GM12878 (cell line): ENCODE data around the gene ZNF608. TPM values are rescaled to one million over a fixed set of nuclear protein-coding genes. Genes with fewer than 3 reads are reported as not detected.

Experiments
- DPF2 ChIP-seq: fragments of 450-650 bp; IDR thresholded peaks from 2 replicates; pipeline ENCODE4 v1.6.1; 2017; ENCODE audit warnings: mild to moderate bottlenecking
- IKZF2 ChIP-seq, 2 experiments: fragments of 450-650 bp; IDR thresholded peaks; 2 replicates each; pipeline ENCODE4 v1.6.1; 2017; ENCODE audit warnings: mild to moderate bottlenecking in 2 of 2, moderate library complexity in 2 of 2
- NFIC ChIP-seq: IDR thresholded peaks from 2 replicates; pipeline ENCODE4 v1.6.1; 2012; ENCODE audit warnings: low read depth, mild to moderate bottlenecking, inconsistent platforms, low read length, moderate library complexity
- NR2C2 ChIP-seq: IDR thresholded peaks from 2 replicates; pipeline ENCODE4 v1.6.1; 2011; ENCODE audit warnings: borderline replicate concordance, low read depth; ENCODE audit not compliant: control insufficient read depth, insufficient read length
- SRF ChIP-seq, 2 experiments: IDR thresholded peaks; 2 replicates each; pipeline ENCODE4 v1.6.1; 2011; ENCODE audit warnings: low read depth in 2 of 2, low read length in 2 of 2, mild to moderate bottlenecking in 1 of 2, moderate library complexity in 1 of 2
- STAT3 ChIP-seq: IDR thresholded peaks from 2 replicates; pipeline ENCODE4 v1.6.1; 2011; ENCODE audit warnings: low read depth, low read length, improper control_type of control experiment
- YBX1 ChIP-seq: fragments of 450-650 bp; IDR thresholded peaks from 2 replicates; pipeline ENCODE4 v1.6.1; 2016; ENCODE audit warnings: antibody characterized with exemption
- ZNF207 ChIP-seq: fragments of 450-650 bp; IDR thresholded peaks from 2 replicates; pipeline ENCODE4 v1.6.1; 2014; ENCODE audit warnings: antibody characterized with exemption, mild to moderate bottlenecking, borderline replicate concordance
- polyA plus RNA-seq, 11 experiments: library from polyadenylated mRNA; depleted of rRNA in 4 of 11; unstranded in 6 of 11; stranded (reverse) in 5 of 11; fragments of >200 nt; fragmentation: Nextera tagmentation in 4 of 11; fragmentation: Illumina TruSeq in 1 of 11; extraction: Ambion mirVana in 4 of 11; extraction: Trizol in 1 of 11; gene quantifications; 1 replicate in 1 of 11; 2 replicates in 10 of 11; pipeline versions ENCODE4 v1.2.1 to v1.2.3, GENCODE V29; 2011 to 2016; ENCODE audit warnings: inconsistent platforms in 2 of 11, missing spikeins in 2 of 11, low read depth in 1 of 11
- total RNA-seq, 4 experiments: library from RNA; depleted of rRNA in 3 of 4; stranded (reverse); fragments of >200 nt in 3 of 4; fragmentation: Illumina TruSeq in 1 of 4; extraction: Trizol in 1 of 4; gene quantifications; 2 replicates each; pipeline versions ENCODE4 v1.2.1 to v1.2.3, GENCODE V29; 2013 to 2021
- TF ChIP-seq, protein P1 (sequence below): IDR thresholded peaks from 2 replicates; pipeline ENCODE4 v1.6.1; 2012; ENCODE audit warnings: mild to moderate bottlenecking, low read depth, low read length
- TF ChIP-seq, protein P2 (sequence below): fragments of 450-650 bp; IDR thresholded peaks from 2 replicates; pipeline ENCODE4 v1.6.1; 2017; ENCODE audit warnings: borderline replicate concordance

ZNF608 gene
- total and polyA plus RNA-seq, 10 of the 15 experiments (the other 5 are each of a cell fraction or from before 2014, with no cell fraction given), result 0.19 to 6.7 (median 0.64) TPM

DNA sequence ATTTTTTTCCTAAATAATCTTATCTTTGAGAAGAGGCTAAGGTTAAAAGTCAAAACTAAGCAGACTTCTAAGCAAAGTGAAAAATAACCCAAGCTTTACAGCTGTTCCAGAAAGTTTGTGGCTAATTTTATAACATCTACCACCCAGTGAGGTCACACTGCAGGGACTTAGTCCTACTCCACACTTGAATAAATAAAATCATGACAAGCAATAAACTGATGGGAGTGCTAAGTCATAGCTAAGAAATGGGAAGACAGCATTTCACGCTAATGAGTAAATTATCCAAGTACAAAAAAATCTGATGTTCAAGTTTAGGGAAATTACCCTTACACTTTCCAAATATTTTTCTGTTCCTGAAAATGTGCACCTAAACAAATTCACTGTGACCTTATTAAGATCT is 47.7 kb downstream of the ZNF608 start (continued):
- TF ChIP-seq, protein P1, sequence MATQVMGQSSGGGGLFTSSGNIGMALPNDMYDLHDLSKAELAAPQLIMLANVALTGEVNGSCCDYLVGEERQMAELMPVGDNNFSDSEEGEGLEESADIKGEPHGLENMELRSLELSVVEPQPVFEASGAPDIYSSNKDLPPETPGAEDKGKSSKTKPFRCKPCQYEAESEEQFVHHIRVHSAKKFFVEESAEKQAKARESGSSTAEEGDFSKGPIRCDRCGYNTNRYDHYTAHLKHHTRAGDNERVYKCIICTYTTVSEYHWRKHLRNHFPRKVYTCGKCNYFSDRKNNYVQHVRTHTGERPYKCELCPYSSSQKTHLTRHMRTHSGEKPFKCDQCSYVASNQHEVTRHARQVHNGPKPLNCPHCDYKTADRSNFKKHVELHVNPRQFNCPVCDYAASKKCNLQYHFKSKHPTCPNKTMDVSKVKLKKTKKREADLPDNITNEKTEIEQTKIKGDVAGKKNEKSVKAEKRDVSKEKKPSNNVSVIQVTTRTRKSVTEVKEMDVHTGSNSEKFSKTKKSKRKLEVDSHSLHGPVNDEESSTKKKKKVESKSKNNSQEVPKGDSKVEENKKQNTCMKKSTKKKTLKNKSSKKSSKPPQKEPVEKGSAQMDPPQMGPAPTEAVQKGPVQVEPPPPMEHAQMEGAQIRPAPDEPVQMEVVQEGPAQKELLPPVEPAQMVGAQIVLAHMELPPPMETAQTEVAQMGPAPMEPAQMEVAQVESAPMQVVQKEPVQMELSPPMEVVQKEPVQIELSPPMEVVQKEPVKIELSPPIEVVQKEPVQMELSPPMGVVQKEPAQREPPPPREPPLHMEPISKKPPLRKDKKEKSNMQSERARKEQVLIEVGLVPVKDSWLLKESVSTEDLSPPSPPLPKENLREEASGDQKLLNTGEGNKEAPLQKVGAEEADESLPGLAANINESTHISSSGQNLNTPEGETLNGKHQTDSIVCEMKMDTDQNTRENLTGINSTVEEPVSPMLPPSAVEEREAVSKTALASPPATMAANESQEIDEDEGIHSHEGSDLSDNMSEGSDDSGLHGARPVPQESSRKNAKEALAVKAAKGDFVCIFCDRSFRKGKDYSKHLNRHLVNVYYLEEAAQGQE, result no peak
- TF ChIP-seq STAT3 (no peak), ZNF207 (no peak), SRF (IDR thresholded peaks at IDR 0.05; ENCODE audit: low read depth in 2 of 2, low read length in 2 of 2) (no peak), IKZF2 (IDR thresholded peaks at IDR 0.05) (no peak), YBX1 (no peak), NR2C2 (no peak), NFIC (no peak), DPF2 (no peak)
- TF ChIP-seq, protein P2, sequence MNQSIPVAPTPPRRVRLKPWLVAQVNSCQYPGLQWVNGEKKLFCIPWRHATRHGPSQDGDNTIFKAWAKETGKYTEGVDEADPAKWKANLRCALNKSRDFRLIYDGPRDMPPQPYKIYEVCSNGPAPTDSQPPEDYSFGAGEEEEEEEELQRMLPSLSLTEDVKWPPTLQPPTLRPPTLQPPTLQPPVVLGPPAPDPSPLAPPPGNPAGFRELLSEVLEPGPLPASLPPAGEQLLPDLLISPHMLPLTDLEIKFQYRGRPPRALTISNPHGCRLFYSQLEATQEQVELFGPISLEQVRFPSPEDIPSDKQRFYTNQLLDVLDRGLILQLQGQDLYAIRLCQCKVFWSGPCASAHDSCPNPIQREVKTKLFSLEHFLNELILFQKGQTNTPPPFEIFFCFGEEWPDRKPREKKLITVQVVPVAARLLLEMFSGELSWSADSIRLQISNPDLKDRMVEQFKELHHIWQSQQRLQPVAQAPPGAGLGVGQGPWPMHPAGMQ, result no peak
- TF ChIP-seq, all 136 proteins: peak for 0
